ENCODE data around the gene TF.

DNA sequence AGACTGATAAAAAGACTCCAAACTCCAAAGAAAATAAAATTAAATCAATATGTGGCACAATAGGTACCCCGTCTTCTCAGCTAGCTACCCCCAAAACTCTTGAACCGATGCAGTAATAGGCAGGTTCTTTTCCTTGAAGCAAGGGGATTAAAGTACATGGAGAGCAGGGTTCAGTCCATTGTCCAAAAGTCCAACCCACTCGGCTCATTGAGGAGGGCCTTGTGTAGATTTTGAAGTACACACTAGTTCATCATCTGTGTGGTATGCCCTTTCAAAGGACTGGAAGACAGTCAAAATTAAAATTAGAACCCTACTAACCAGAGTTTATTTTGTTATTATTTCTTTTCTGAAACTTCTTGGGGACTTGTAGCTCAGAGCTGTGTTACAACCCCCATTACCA, 23.3 kb downstream of the TF start:
- TF ChIP-seq CTCF (IDR thresholded peaks at IDR 0.05; ENCODE audit: insufficient read depth, low read depth, low read length) (no peak), EZH2 (IDR thresholded peaks at IDR 0.05; ENCODE audit: insufficient read depth, low read length) (no peak)

Data from astrocyte (in vitro differentiated cells and primary cell).